Liver (tissue), 9 donors: ENCODE data around the gene TSHZ2. TPM values are rescaled to one million over a fixed set of nuclear protein-coding genes. Genes with fewer than 3 reads are reported as not detected.

Source experiments
- DNase-seq: peaks from one replicate; pipeline ENCODE4 v3.0.0-alpha.2; 2017; ENCODE audit warnings: low spot score
- H3K27ac ChIP-seq, 2 donors: one replicate each; pipeline ENCODE4 v1.7.0; 2013; ENCODE audit warnings: inconsistent platforms in 2 of 2, low read length in 2 of 2, control low read depth in 1 of 2, low read depth in 1 of 2, mild to moderate bottlenecking in 1 of 2
- H3K27me3 ChIP-seq, 4 donors: one replicate each; pipeline versions ENCODE4 v1.6.1 to v1.7.0; 2013; ENCODE audit warnings: low read length in 3 of 4, inconsistent platforms in 1 of 4, mild to moderate bottlenecking in 1 of 4, moderate library complexity in 1 of 4; ENCODE audit not compliant: control insufficient read depth in 4 of 4, insufficient read depth in 4 of 4
- H3K36me3 ChIP-seq, 4 donors: one replicate each; pipeline versions ENCODE4 v1.6.1 to v1.7.0; 2013; ENCODE audit warnings: low read length in 3 of 4, mild to moderate bottlenecking in 3 of 4, low read depth in 1 of 4, moderate library complexity in 1 of 4; ENCODE audit not compliant: control insufficient read depth in 4 of 4, insufficient read depth in 3 of 4
- H3K4me1 ChIP-seq, 4 donors: one replicate each; pipeline versions ENCODE4 v1.6.1 to v1.7.0; 2013; ENCODE audit warnings: low read length in 3 of 4, mild to moderate bottlenecking in 3 of 4, moderate library complexity in 1 of 4; ENCODE audit not compliant: control insufficient read depth in 4 of 4, insufficient read depth in 4 of 4
- H3K4me3 ChIP-seq, 3 donors: one replicate each; pipeline versions ENCODE4 v1.6.1 to v1.7.0; 2013; ENCODE audit warnings: low read length in 3 of 3, control low read depth in 1 of 3, low read depth in 1 of 3, mild to moderate bottlenecking in 1 of 3
- H3K9ac ChIP-seq, 2 donors: one replicate each; pipeline ENCODE4 v1.7.0; 2013; ENCODE audit warnings: low read length in 2 of 2, mild to moderate bottlenecking in 2 of 2, moderate library complexity in 2 of 2, control low read depth in 1 of 2, low read depth in 1 of 2
- H3K9me3 ChIP-seq, 4 donors: one replicate each; pipeline versions ENCODE4 v1.6.1 to v1.7.0; 2013; ENCODE audit warnings: low read length in 3 of 4; ENCODE audit not compliant: control insufficient read depth in 4 of 4
- FOXA1 ChIP-seq: IDR thresholded peaks from 2 replicates; pipeline ENCODE4 v1.6.1; 2016; ENCODE audit warnings: antibody characterized with exemption
- FOXA2 ChIP-seq: IDR thresholded peaks from 2 replicates; pipeline ENCODE4 v1.6.1; 2016; ENCODE audit warnings: antibody characterized with exemption
- GABPA ChIP-seq, 2 donors: IDR thresholded peaks in 1 of 2; conservative IDR thresholded peaks in 1 of 2; 2 replicates each; pipeline ENCODE4 v1.6.1; 2016; ENCODE audit warnings: antibody characterized with exemption in 2 of 2, mild to moderate bottlenecking in 1 of 2, moderate library complexity in 1 of 2
- HNF4A ChIP-seq, 2 donors: conservative IDR thresholded peaks; 2 replicates each; pipeline ENCODE4 v1.6.1; 2016; ENCODE audit warnings: antibody characterized with exemption in 2 of 2, mild to moderate bottlenecking in 2 of 2
- HNF4G ChIP-seq: IDR thresholded peaks from 2 replicates; pipeline ENCODE4 v1.6.1; 2016; ENCODE audit warnings: antibody characterized with exemption
- NR2F2 ChIP-seq: IDR thresholded peaks from 2 replicates; pipeline ENCODE4 v1.6.1; 2016; ENCODE audit warnings: antibody characterized with exemption
- RAD21 ChIP-seq, 2 donors: IDR thresholded peaks; 2 replicates each; pipeline ENCODE4 v1.6.1; 2016; ENCODE audit warnings: antibody characterized with exemption in 2 of 2, mild to moderate bottlenecking in 2 of 2
- RXRA ChIP-seq, 2 donors: IDR thresholded peaks; 2 replicates each; pipeline ENCODE4 v1.6.1; 2017 to 2018; ENCODE audit warnings: antibody characterized with exemption in 2 of 2, mild to moderate bottlenecking in 1 of 2
- SP1 ChIP-seq: IDR thresholded peaks from 2 replicates; pipeline ENCODE4 v1.6.1; 2018; ENCODE audit warnings: antibody characterized with exemption, mild to moderate bottlenecking
- TAF1 ChIP-seq: conservative IDR thresholded peaks from 2 replicates; pipeline ENCODE4 v1.6.1; 2016; ENCODE audit warnings: antibody characterized with exemption, mild to moderate bottlenecking
- YY1 ChIP-seq: IDR thresholded peaks from 2 replicates; pipeline ENCODE4 v1.6.1; 2016; ENCODE audit warnings: antibody characterized with exemption, mild to moderate bottlenecking
- WGBS: extraction: QIAGEN DNeasy Blood & Tissue Kit; methylation state at CpG from one replicate; pipeline ENCODE4 v1.1.7; 2013; 5-methylcytosine and 5-hydroxymethylcytosine counted together
- polyA plus RNA-seq, 2 donors: library from polyadenylated mRNA; stranded (reverse) in 1 of 2; unstranded in 1 of 2; fragments of 200-250 nt in 1 of 2; fragments of >200 nt in 1 of 2; fragmentation: Nextera tagmentation in 1 of 2; extraction: Ambion mirVana in 1 of 2; gene quantifications; one replicate each; pipeline versions ENCODE4 v1.2.1 to v1.2.3, GENCODE V29; 2013 to 2015
- total RNA-seq, 2 donors: library from RNA; depleted of rRNA; stranded (reverse); fragments of >200 nt; gene quantifications; one replicate each; pipeline ENCODE4 v1.2.3, GENCODE V29; 2014
- TF ChIP-seq, protein P1 (sequence below): IDR thresholded peaks from 2 replicates; pipeline ENCODE4 v1.6.1; 2016; ENCODE audit warnings: antibody characterized with exemption
- TF ChIP-seq, protein P2 (sequence below): fragments of 150-350 bp; IDR thresholded peaks from 2 replicates; pipeline ENCODE4 v1.5.1; 2017; ENCODE audit warnings: improper control_type of control experiment, low read depth, low read length; ENCODE audit not compliant: missing input control
- TF ChIP-seq, protein P3 (sequence below): IDR thresholded peaks from 2 replicates; pipeline ENCODE4 v1.6.1; 2016; ENCODE audit warnings: antibody characterized with exemption
- TF ChIP-seq, protein P4 (sequence below): IDR thresholded peaks from 2 replicates; pipeline ENCODE4 v1.6.1; 2016; ENCODE audit warnings: antibody characterized with exemption
- donor health status: healthy.
- donor health status: healthy.
- donor health status: healthy.
- donor health status: healthy.
- donor health status: healthy.

TSHZ2 gene
- total and polyA plus RNA-seq, 4 donors: 2.9 to 11.3 (median 7.8) TPM

DNA sequence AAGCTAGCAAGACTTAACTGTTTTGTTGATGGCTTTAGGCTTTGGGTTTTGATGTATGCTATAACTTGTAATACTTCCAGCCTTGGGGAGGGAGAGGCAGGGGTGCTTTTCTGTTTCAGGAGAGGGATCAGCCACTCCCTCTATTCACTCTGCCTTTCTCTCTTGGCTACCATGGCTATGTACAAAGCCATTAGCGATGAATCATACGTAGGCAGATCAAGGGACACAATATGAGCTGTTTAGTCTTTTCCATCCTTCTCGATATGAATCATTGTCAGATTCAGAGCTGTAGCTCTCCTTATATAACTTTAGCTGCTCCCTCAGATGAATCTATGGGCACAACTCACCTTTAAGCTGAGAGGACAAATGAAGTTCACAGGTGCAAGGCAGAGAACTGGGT is 230.6 kb downstream of the TSHZ2 start:
- Histone ChIP-seq H3K4me3 (no peak overlapping the region), H3K36me3 (no peaks in the 10 kb centered on the region), H3K4me1 (no peaks in the 10 kb centered on the region), H3K27me3 (no peaks in the 10 kb centered on the region), H3K9me3 (no peaks in the 10 kb centered on the region), H3K9ac (no peak overlapping the region), H3K27ac (no peak overlapping the region)
- DNase-seq: no peak
- TF ChIP-seq, protein P1, sequence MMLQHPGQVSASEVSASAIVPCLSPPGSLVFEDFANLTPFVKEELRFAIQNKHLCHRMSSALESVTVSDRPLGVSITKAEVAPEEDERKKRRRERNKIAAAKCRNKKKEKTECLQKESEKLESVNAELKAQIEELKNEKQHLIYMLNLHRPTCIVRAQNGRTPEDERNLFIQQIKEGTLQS: no peak
- TF ChIP-seq NR2F2 (no peak), RXRA (IDR thresholded peaks at IDR 0.05) (no peak), SP1 (no peak), FOXA1 (no peak), HNF4A (conservative IDR thresholded peaks at IDR 0.05) (no peak), HNF4G (no peak)
- TF ChIP-seq, protein P2, sequence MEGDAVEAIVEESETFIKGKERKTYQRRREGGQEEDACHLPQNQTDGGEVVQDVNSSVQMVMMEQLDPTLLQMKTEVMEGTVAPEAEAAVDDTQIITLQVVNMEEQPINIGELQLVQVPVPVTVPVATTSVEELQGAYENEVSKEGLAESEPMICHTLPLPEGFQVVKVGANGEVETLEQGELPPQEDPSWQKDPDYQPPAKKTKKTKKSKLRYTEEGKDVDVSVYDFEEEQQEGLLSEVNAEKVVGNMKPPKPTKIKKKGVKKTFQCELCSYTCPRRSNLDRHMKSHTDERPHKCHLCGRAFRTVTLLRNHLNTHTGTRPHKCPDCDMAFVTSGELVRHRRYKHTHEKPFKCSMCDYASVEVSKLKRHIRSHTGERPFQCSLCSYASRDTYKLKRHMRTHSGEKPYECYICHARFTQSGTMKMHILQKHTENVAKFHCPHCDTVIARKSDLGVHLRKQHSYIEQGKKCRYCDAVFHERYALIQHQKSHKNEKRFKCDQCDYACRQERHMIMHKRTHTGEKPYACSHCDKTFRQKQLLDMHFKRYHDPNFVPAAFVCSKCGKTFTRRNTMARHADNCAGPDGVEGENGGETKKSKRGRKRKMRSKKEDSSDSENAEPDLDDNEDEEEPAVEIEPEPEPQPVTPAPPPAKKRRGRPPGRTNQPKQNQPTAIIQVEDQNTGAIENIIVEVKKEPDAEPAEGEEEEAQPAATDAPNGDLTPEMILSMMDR: no peak
- TF ChIP-seq, protein P3, sequence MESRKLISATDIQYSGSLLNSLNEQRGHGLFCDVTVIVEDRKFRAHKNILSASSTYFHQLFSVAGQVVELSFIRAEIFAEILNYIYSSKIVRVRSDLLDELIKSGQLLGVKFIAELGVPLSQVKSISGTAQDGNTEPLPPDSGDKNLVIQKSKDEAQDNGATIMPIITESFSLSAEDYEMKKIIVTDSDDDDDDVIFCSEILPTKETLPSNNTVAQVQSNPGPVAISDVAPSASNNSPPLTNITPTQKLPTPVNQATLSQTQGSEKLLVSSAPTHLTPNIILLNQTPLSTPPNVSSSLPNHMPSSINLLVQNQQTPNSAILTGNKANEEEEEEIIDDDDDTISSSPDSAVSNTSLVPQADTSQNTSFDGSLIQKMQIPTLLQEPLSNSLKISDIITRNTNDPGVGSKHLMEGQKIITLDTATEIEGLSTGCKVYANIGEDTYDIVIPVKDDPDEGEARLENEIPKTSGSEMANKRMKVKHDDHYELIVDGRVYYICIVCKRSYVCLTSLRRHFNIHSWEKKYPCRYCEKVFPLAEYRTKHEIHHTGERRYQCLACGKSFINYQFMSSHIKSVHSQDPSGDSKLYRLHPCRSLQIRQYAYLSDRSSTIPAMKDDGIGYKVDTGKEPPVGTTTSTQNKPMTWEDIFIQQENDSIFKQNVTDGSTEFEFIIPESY: no peak
- WGBS: 94% methylated on average over 3 of the region's 3 CpGs

DNA sequence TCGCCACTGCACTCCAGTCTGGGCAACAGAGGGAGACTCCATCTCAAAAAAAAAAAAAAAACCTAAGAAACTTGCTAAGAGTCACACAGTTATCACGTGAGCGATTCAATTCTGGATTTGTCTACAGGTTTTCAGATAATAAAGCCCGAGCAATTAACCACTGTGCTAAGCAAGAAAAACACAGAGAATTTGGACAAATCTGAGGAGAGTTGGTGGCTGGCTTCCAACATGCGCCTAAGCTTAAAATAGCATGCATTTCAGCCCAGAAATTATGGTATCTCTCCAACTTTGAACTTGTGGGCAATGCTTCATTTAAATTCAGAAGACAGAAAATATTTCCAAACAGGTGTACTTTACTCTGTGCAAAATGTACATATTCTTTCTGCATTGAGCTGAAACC is 232.9 kb downstream of the TSHZ2 start:
- Histone ChIP-seq H3K36me3 (no peaks in the 10 kb centered on the region), H3K27ac (no peak overlapping the region), H3K4me3 (no peak overlapping the region), H3K9me3 (no peaks in the 10 kb centered on the region), H3K9ac (no peak overlapping the region), H3K27me3 (no peaks in the 10 kb centered on the region), H3K4me1 (no peaks in the 10 kb centered on the region)
- no peak for DNase-seq
- 86% methylated on average over 5 of the region's 5 CpGs for WGBS
- TF ChIP-seq, protein P3: no peak
- TF ChIP-seq FOXA2: no peak

DNA sequence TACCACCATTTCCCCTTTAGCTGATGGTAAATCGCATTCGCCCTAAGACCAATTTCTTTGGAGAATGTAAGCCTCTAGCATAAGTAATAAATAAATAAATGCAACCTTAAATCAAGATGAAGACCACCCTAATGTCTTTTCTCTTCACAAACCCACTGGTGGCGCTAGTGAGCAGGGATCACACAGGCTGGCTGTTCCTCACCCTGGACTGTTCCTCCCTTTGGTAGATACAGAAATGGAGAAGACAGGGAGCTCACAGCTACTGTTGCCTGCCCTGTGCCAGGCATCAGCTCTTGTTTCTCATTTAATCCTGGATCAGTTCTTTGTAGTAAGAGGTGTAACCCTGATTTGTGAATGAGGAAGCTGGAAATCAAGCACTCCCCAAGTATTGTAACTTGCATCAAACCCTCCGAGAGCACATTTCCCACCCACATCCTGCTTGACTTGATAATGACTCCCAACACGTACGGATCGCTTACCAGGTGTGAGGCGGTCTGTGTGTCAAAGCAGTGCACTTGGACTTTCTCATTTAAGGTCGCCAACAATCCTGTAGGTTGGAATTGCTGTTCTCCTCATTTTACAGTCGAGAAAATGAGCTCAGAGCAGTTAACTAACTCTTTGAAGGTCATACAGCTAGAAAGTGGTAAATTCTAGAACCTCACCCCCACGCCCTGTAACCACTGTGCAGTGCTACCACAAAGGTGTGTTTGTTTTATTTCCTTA is 236.1 kb downstream of the TSHZ2 start:
- Histone ChIP-seq H3K27ac (no peak overlapping the region), H3K4me1 (peaks cover 0 to 2% (median 0%) of the 10 kb centered on the region in 4 donors), H3K9me3 (no peaks in the 10 kb centered on the region), H3K27me3 (no peaks in the 10 kb centered on the region), H3K4me3 (no peak overlapping the region), H3K9ac (no peak overlapping the region), H3K36me3 (no peaks in the 10 kb centered on the region)
- no peak for DNase-seq
- 82% methylated on average over 11 of the region's 11 CpGs for WGBS
- TF ChIP-seq RAD21 (IDR thresholded peaks at IDR 0.05) (no peak), NR2F2 (no peak), FOXA2 (no peak), TAF1 (no peak), YY1 (no peak), GABPA (IDR thresholded peaks at IDR 0.05 in 1 of 2, conservative IDR thresholded peaks at IDR 0.05 in 1 of 2) (no peak), FOXA1 (no peak)
- TF ChIP-seq, protein P4, sequence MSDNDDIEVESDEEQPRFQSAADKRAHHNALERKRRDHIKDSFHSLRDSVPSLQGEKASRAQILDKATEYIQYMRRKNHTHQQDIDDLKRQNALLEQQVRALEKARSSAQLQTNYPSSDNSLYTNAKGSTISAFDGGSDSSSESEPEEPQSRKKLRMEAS: no peak
- TF ChIP-seq, protein P3: no peak
